Sigmoid colon (tissue), 4 donors: ENCODE data around the gene CXCL12.

Experiments
- CTCF ChIP-seq, 4 experiments: fragments of 450-650 bp in 3 of 4; fragments of 200-600 bp in 1 of 4; IDR thresholded peaks; one replicate each; pipeline ENCODE4 v1.5.1; 2016 to 2019; ENCODE audit warnings: antibody characterized with exemption in 4 of 4, mild to moderate bottlenecking in 3 of 4, moderate library complexity in 2 of 4
- EP300 ChIP-seq, 4 donors: sonication (generic); formaldehyde crosslinking; IDR thresholded peaks; one replicate each; pipeline ENCODE4 v1.6.1; 2017; ENCODE audit warnings: antibody characterized with exemption in 4 of 4
- POLR2A ChIP-seq, 2 donors: fragments of 450-650 bp; IDR thresholded peaks; one replicate each; pipeline ENCODE4 v1.6.1; 2016; ENCODE audit warnings: antibody characterized with exemption in 2 of 2, mild to moderate bottlenecking in 2 of 2, moderate library complexity in 2 of 2
- POLR2AphosphoS5 ChIP-seq, 4 donors: sonication (generic); formaldehyde crosslinking; IDR thresholded peaks; one replicate each; pipeline ENCODE4 v1.6.1; 2017; ENCODE audit warnings: antibody characterized with exemption in 4 of 4

DNA sequence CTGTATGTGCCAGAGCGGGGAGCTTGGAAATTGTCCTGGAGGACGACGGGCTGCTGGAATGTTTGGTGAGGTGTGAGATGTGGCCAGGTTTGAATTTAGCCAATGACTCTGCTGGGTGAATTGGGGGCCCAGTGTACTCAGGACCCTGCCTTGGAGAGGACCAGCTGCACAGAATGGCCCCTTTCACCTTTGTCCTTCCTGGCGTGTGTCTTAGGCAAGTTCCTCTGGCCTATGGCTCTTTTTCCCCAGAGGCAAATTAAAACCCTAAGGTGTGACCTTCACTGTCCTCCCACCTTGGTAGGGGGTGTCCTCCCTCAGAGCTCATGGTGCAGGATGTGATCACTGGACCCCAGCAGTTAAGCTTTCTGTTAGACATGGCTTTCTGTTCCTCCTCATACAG, 47.8 kb downstream of the CXCL12 start:
- TF ChIP-seq CTCF (IDR thresholded peaks at IDR 0.05), result no peak
- no peak for TF ChIP-seq EP300 (IDR thresholded peaks at IDR 0.05)
- TF ChIP-seq POLR2A (IDR thresholded peaks at IDR 0.05), result no peak
- no peak for TF ChIP-seq POLR2AphosphoS5 (IDR thresholded peaks at IDR 0.05)
